ENCODE data around the gene ABCC5.
"Not testable (repeated sequence)": the region's sequence is repeated elsewhere in the genome, so short reads cannot be mapped to it uniquely, and the experiment has no call there.

The ABCC5 gene

DNA sequence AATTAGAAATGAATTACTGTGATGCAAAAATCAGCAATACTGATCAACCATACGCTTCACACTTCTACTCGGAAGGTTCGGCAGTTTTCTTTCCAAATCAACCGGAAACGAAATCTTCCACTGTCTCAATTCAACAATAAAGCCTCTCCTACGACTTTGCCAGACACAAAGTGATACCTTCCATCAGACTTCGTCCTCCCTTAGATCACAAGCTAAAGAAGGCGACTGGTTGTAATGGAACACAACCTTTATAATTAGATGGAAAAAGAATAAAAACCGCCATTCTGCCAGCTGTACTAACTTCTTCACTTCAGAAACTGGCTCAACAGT, 133.6 kb downstream of the ABCC5 start:
- DNase-seq, result no peak

- no peak for DNase-seq
Observed at GRCh38 chr3:183883291-183884096, 134.2 kb downstream of the ABCC5 start.

DNA sequence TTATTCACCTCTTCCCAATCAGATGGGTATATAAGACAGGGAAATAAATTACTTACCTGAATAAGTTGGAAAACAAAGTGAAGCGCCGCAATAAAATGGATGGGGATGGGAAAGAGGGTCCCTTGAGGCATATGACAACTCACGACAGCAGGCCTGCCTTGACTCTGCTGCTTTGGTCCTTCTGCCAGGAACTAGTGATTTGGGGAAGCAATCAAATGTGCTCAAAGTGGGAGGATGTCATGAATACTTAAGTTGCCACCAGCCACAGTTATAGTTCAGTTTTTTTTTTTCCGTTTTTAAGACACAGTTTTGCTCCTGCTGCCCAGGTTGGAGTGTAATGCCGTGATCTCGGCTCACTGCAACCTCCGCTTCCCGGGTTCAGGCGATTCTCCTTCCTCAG, 137.6 kb downstream of the ABCC5 start:
- no peak for DNase-seq

DNA sequence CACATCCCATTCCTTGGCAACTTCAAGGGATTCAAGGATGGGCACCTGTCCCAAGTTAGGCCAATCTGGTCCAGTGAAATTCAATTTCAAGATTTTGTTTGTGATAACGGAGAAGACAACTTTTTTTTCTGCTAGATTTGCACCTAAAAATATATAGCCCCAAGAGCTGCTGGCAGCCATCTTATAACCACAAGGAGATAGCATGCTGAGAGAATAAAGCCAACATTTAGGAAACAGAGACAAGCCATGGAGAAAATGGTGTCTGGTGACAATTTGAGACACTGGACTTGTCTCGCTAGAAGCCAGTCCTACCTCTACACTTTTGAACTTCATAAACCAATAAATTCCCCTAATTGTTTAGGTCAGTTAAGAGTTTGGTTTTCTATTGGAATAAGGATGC, 138.4 kb downstream of the ABCC5 start:
- no peak for DNase-seq

- no peak for DNase-seq
Observed at GRCh38 chr3:183878071-183878470, 139.6 kb downstream of the ABCC5 start.

GRCh38 chr3:183877227-183877626, 140.5 kb downstream of the ABCC5 start:
- DNase-seq, result not testable (repeated sequence)

GRCh38 chr3:183875411-183875810, 142.3 kb downstream of the ABCC5 start:
- DNase-seq, result no peak

DNA sequence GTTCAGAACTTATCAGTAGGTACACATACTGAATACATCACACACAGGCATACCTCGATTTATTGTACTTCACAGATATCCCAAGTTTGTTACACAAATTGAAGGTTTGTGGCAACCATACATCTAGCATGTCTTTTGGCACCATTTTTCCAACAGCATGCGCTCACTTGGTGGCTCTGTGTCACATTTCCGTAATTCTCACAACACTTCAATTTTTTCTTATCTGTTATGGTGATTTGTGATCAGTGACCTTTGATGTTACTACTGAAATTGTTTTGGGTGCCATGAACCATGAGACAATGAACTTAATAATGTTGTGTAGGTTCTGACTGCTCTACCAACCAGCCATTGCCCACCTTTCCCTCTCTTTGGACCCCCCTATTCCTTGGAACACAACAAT, 143.8 kb downstream of the ABCC5 start:
- no peak for DNase-seq

DNA sequence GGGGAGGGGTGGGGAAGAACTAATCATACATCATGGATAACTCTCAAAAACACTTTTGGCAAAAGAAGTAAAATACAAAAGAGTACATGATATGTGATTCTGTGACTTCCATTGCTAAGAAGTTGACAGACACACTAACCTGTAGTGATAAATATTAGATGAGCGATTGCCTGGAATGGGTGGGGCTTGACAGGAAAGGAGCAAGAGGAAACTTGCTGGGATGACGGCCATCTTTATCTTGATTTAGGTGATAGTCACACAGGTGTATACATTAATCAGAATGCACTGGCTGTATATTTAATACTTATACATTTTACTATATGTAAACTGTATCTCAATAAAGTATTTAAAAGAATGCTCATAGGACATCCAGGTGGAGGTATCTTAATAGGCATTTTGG, 146.1 kb downstream of the ABCC5 start:
- no peak for DNase-seq

DNA sequence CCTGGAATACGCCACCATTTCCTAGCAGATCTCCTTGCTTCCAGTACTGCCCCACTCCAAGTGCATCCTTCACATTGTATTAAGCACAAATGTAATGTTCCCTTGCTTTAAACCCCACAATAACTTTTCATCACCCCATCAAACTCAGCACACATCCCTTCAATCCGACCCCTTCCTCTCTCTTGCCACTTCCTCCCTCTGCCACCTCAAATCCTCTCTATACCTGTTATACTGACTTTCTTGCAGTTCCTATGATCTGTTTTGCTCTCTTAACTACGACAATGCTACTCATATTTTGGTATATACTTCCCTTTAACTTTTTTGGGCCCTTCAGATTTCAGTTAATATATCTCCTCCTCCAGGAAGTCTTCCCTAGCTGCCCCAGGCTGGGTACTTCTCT, 147.1 kb downstream of the ABCC5 start:
- DNase-seq, result no peak
